SK-N-SH (cell line): ENCODE measurements around the gene MED26.

Experiments
- GATA2 ChIP-seq: sonication (generic); formaldehyde crosslinking; IDR thresholded peaks from 2 replicates; pipeline ENCODE4 v1.5.0; 2020; ENCODE audit warnings: mild to moderate bottlenecking, missing genetic modification reagents
- POLR2AphosphoS5 ChIP-seq: IDR thresholded peaks from 2 replicates; pipeline ENCODE4 v1.6.1; 2012; ENCODE audit warnings: low read depth, low read length
- RAD21 ChIP-seq: IDR thresholded peaks from 2 replicates; pipeline ENCODE4 v1.6.1; 2012; ENCODE audit warnings: mild to moderate bottlenecking, low read length
- RCOR1 ChIP-seq: fragments of 150-350 bp; IDR thresholded peaks from 2 replicates; pipeline ENCODE4 v1.6.1; 2017; ENCODE audit warnings: antibody characterized with exemption, low read length
- RFX5 ChIP-seq: IDR thresholded peaks from 2 replicates; pipeline ENCODE4 v1.6.1; 2012; ENCODE audit warnings: mild to moderate bottlenecking, improper control_type of control experiment, low read length
- SMC3 ChIP-seq: IDR thresholded peaks from 2 replicates; pipeline ENCODE4 v1.6.1; 2012; ENCODE audit warnings: low read depth, low read length, improper control_type of control experiment
- TEAD4 ChIP-seq: IDR thresholded peaks from 2 replicates; pipeline ENCODE4 v1.4.0; 2012; ENCODE audit warnings: mild to moderate bottlenecking, borderline replicate concordance; ENCODE audit not compliant: insufficient read depth
- TF ChIP-seq, protein P1 (sequence below): fragments of 200-600 bp; sonication (generic); IDR thresholded peaks from 2 replicates; pipeline ENCODE4 v1.6.1; 2017; ENCODE audit warnings: antibody characterized with exemption, mild to moderate bottlenecking, moderate library complexity
- TF ChIP-seq, protein P2 (sequence below): IDR thresholded peaks from 2 replicates; pipeline ENCODE4 v1.4.0; 2012; ENCODE audit warnings: low read depth, borderline replicate concordance
- TF ChIP-seq, protein P3 (sequence below): IDR thresholded peaks from 2 replicates; pipeline ENCODE4 v1.4.0; 2012; ENCODE audit warnings: low read depth

DNA sequence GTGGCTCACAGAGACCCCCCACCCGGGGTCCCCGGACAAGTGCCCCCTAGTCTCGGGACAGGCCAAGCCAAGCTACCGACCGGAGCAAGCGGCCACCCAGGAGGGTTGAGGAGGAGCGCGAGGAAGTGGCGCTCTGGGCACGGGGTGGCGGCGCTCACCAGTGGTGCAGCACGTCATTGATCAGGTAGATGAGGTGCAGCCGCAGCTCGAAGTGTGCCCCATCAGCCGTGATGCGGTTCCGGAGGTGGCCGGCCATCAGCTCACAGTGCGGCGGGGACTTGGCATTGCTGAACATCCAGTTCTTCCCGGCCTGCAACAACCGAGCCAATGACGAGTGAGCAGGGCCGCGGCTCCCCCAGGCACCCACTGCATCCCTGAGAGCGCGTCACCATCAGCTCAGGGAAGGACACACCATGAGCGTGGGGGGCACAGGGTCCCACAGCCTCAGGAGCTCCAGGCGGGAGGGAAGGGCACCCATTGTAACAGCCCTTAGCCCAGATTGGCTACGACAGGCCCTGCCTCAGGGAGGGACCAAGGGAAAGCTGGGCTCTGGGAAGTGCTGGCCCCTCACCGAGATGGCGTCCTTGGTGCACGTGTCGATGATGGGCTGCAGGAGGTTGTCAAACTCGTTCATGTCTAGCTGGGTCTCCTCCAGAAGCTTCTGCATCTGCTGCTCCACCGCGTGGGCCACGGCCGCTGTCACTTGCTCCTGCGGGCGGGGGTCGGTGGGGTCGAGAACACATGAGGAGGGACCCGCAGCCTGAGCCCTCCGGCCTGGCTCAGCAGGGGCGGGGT is 95.4 kb downstream of the MED26 start:
- TF ChIP-seq, protein P1, sequence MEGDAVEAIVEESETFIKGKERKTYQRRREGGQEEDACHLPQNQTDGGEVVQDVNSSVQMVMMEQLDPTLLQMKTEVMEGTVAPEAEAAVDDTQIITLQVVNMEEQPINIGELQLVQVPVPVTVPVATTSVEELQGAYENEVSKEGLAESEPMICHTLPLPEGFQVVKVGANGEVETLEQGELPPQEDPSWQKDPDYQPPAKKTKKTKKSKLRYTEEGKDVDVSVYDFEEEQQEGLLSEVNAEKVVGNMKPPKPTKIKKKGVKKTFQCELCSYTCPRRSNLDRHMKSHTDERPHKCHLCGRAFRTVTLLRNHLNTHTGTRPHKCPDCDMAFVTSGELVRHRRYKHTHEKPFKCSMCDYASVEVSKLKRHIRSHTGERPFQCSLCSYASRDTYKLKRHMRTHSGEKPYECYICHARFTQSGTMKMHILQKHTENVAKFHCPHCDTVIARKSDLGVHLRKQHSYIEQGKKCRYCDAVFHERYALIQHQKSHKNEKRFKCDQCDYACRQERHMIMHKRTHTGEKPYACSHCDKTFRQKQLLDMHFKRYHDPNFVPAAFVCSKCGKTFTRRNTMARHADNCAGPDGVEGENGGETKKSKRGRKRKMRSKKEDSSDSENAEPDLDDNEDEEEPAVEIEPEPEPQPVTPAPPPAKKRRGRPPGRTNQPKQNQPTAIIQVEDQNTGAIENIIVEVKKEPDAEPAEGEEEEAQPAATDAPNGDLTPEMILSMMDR, result no peak
- TF ChIP-seq GATA2 (CRISPR knock-in tag), result no peak
- no peak for TF ChIP-seq RAD21
- TF ChIP-seq POLR2AphosphoS5, result no peak
- TF ChIP-seq TEAD4, result no peak
- TF ChIP-seq RCOR1, result no peak
- TF ChIP-seq SMC3, result no peak
- TF ChIP-seq, protein P2, sequence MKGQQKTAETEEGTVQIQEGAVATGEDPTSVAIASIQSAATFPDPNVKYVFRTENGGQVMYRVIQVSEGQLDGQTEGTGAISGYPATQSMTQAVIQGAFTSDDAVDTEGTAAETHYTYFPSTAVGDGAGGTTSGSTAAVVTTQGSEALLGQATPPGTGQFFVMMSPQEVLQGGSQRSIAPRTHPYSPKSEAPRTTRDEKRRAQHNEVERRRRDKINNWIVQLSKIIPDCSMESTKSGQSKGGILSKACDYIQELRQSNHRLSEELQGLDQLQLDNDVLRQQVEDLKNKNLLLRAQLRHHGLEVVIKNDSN, result no peak
- TF ChIP-seq RFX5, result no peak
- TF ChIP-seq, protein P3, sequence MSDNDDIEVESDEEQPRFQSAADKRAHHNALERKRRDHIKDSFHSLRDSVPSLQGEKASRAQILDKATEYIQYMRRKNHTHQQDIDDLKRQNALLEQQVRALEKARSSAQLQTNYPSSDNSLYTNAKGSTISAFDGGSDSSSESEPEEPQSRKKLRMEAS, result no peak
